SK-N-SH treated with all-trans-retinoic acid at 6 μM for 48 hours (cell line): ENCODE measurements around the gene CCDC73.

Source experiments
- ATAC-seq: fragments of 200-7000 bp; cut with Tn5 transposase; 3 replicates; pipeline ENCODE4 v1.9.1; 2020; ENCODE audit warnings: mild to moderate bottlenecking, moderate library complexity
- ARNTL ChIP-seq: fragments of 450-650 bp; formaldehyde crosslinking; IDR thresholded peaks from 2 replicates; pipeline ENCODE4 v1.5.0; 2020; ENCODE audit warnings: low read depth, mild to moderate bottlenecking, moderate library complexity, borderline replicate concordance
- BACH2 ChIP-seq: fragments of 250-450 bp; sonication (Bioruptor Pico); IDR thresholded peaks from 2 replicates; pipeline ENCODE4 v1.9.0; 2021; ENCODE audit warnings: mild to moderate bottlenecking, borderline replicate concordance
- CSDC2 ChIP-seq: fragments of 250-450 bp; sonication (Bioruptor Pico); IDR thresholded peaks from 2 replicates; pipeline ENCODE4 v1.5.0; 2020; ENCODE audit warnings: mild to moderate bottlenecking, moderate library complexity
- ESRRG ChIP-seq: fragments of 250-450 bp; sonication (Bioruptor Pico); IDR thresholded peaks from 2 replicates; pipeline ENCODE4 v1.6.1; 2021; ENCODE audit warnings: mild to moderate bottlenecking
- GLIS3 ChIP-seq: fragments of 250-450 bp; sonication (Bioruptor Pico); IDR thresholded peaks from 2 replicates; pipeline ENCODE4 v1.5.0; 2020; ENCODE audit warnings: mild to moderate bottlenecking, moderate library complexity
- ISL1 ChIP-seq: fragments of 250-450 bp; sonication (Bioruptor Pico); IDR thresholded peaks from 2 replicates; pipeline ENCODE4 v2.1.2; 2022; ENCODE audit warnings: mild to moderate bottlenecking, moderate library complexity
- OSR1 ChIP-seq: fragments of 250-450 bp; sonication (Bioruptor Pico); IDR thresholded peaks from 2 replicates; pipeline ENCODE4 v1.8.0; 2022; ENCODE audit warnings: moderate library complexity, mild to moderate bottlenecking, inconsistent platforms
- RARB ChIP-seq: fragments of 250-450 bp; sonication (Bioruptor Pico); IDR thresholded peaks from 2 replicates; pipeline ENCODE4 v1.8.0; 2021; ENCODE audit warnings: mild to moderate bottlenecking, moderate library complexity
- ZC3H10 ChIP-seq: fragments of 250-450 bp; sonication (Bioruptor Pico); IDR thresholded peaks from 2 replicates; pipeline ENCODE4 v1.5.1; 2021; ENCODE audit warnings: mild to moderate bottlenecking, moderate library complexity
- ZFP3 ChIP-seq: fragments of 250-450 bp; sonication (Bioruptor Pico); IDR thresholded peaks from 2 replicates; pipeline ENCODE4 v1.5.0; 2020; ENCODE audit warnings: mild to moderate bottlenecking, moderate library complexity
- ZFP30 ChIP-seq: fragments of 450-650 bp; formaldehyde crosslinking; IDR thresholded peaks from 2 replicates; pipeline ENCODE4 v1.5.0; 2022; ENCODE audit warnings: mild to moderate bottlenecking, moderate library complexity
- ZNF8 ChIP-seq: fragments of 450-650 bp; formaldehyde crosslinking; IDR thresholded peaks from 2 replicates; pipeline ENCODE4 v1.5.0; 2020; ENCODE audit warnings: mild to moderate bottlenecking, moderate library complexity
- TF ChIP-seq, protein P1 (sequence below): fragments of 250-450 bp; sonication (Bioruptor Pico); IDR thresholded peaks from 2 replicates; pipeline ENCODE4 v1.5.1; 2021; ENCODE audit warnings: mild to moderate bottlenecking, moderate library complexity
- TF ChIP-seq, protein P2 (sequence below): fragments of 250-450 bp; sonication (Bioruptor Pico); IDR thresholded peaks from 2 replicates; pipeline ENCODE4 v1.8.0; 2021; ENCODE audit warnings: low read depth, mild to moderate bottlenecking, moderate library complexity, borderline replicate concordance
- TF ChIP-seq, protein P3 (sequence below): fragments of 250-450 bp; sonication (Bioruptor Pico); IDR thresholded peaks from 2 replicates; pipeline ENCODE4 v1.5.1; 2020; ENCODE audit warnings: low read depth, mild to moderate bottlenecking, moderate library complexity
- TF ChIP-seq, protein P4 (sequence below): fragments of 250-450 bp; sonication (Bioruptor Pico); IDR thresholded peaks from 2 replicates; pipeline ENCODE4 v1.5.0; 2020; ENCODE audit warnings: mild to moderate bottlenecking, moderate library complexity

The CCDC73 gene

DNA sequence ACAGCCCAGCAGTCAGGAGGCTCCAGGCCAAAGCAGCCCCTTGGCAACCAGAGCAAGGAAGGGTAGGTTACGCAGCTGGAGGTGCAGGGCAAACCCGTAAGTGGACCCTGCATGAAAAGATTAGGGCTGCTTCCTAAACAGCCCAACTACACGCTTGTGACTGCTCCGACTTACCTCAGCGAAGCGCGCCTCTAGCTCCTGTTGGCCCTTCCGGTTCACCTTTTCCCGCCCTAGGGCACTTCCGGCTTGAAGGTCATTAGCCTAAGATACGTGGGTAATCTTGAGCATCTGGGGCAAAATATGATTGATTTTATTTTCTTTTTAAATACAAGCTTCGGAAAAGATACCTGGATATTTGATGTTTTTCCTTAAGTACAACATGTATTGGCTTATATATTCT, at the start of gene CCDC73:
Gene CCDC73 (minus strand): TSS at position 224 of the 400 bp plus-strand sequence. CDS start 34,419 bp downstream, outside the sequence.
- TF ChIP-seq GLIS3 (CRISPR knock-in tag) (no peak), ZFP3 (CRISPR knock-in tag) (no peak), ZNF8 (CRISPR knock-in tag) (no peak), ARNTL (no peak), OSR1 (no peak), ZC3H10 (CRISPR knock-in tag) (no peak), CSDC2 (no peak)
- TF ChIP-seq, protein P1, sequence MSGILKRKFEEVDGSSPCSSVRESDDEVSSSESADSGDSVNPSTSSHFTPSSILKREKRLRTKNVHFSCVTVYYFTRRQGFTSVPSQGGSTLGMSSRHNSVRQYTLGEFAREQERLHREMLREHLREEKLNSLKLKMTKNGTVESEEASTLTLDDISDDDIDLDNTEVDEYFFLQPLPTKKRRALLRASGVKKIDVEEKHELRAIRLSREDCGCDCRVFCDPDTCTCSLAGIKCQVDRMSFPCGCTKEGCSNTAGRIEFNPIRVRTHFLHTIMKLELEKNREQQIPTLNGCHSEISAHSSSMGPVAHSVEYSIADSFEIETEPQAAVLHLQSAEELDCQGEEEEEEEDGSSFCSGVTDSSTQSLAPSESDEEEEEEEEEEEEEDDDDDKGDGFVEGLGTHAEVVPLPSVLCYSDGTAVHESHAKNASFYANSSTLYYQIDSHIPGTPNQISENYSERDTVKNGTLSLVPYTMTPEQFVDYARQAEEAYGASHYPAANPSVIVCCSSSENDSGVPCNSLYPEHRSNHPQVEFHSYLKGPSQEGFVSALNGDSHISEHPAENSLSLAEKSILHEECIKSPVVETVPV (CRISPR knock-in tag) = no peak
- TF ChIP-seq, protein P2, sequence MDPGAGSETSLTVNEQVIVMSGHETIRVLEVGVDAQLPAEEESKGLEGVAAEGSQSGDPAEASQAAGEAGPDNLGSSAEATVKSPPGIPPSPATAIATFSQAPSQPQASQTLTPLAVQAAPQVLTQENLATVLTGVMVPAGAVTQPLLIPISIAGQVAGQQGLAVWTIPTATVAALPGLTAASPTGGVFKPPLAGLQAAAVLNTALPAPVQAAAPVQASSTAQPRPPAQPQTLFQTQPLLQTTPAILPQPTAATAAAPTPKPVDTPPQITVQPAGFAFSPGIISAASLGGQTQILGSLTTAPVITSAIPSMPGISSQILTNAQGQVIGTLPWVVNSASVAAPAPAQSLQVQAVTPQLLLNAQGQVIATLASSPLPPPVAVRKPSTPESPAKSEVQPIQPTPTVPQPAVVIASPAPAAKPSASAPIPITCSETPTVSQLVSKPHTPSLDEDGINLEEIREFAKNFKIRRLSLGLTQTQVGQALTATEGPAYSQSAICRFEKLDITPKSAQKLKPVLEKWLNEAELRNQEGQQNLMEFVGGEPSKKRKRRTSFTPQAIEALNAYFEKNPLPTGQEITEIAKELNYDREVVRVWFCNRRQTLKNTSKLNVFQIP (CRISPR knock-in tag) = no peak
- no peak for ATAC-seq

DNA sequence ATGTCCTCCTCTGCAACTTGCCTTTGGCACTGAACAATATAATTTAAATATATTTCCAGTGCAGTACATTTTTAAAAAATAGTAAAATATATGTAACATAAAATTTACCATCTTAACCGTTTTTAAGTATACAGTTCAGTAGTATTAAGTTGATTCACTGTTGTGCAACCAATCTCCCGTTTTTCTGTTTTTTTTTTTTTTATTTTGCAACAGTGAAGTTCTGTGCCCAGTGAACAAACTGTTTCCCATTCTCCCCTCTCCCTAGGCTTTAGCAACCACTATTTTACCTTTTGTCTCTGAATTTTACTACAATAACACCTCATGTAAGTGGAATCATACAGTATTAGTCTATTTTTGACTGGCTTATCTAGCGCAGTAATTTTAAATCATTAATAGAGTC, 49.1 kb upstream of the CCDC73 start:
- no peak for ATAC-seq
- TF ChIP-seq OSR1 (no peak), ESRRG (CRISPR knock-in tag) (no peak), ISL1 (CRISPR knock-in tag) (no peak), ZFP30 (CRISPR knock-in tag) (no peak), CSDC2 (no peak), RARB (no peak)
- TF ChIP-seq, protein P3, sequence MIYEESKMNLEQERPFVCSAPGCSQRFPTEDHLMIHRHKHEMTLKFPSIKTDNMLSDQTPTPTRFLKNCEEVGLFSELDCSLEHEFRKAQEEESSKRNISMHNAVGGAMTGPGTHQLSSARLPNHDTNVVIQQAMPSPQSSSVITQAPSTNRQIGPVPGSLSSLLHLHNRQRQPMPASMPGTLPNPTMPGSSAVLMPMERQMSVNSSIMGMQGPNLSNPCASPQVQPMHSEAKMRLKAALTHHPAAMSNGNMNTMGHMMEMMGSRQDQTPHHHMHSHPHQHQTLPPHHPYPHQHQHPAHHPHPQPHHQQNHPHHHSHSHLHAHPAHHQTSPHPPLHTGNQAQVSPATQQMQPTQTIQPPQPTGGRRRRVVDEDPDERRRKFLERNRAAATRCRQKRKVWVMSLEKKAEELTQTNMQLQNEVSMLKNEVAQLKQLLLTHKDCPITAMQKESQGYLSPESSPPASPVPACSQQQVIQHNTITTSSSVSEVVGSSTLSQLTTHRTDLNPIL = no peak
- TF ChIP-seq, protein P4, sequence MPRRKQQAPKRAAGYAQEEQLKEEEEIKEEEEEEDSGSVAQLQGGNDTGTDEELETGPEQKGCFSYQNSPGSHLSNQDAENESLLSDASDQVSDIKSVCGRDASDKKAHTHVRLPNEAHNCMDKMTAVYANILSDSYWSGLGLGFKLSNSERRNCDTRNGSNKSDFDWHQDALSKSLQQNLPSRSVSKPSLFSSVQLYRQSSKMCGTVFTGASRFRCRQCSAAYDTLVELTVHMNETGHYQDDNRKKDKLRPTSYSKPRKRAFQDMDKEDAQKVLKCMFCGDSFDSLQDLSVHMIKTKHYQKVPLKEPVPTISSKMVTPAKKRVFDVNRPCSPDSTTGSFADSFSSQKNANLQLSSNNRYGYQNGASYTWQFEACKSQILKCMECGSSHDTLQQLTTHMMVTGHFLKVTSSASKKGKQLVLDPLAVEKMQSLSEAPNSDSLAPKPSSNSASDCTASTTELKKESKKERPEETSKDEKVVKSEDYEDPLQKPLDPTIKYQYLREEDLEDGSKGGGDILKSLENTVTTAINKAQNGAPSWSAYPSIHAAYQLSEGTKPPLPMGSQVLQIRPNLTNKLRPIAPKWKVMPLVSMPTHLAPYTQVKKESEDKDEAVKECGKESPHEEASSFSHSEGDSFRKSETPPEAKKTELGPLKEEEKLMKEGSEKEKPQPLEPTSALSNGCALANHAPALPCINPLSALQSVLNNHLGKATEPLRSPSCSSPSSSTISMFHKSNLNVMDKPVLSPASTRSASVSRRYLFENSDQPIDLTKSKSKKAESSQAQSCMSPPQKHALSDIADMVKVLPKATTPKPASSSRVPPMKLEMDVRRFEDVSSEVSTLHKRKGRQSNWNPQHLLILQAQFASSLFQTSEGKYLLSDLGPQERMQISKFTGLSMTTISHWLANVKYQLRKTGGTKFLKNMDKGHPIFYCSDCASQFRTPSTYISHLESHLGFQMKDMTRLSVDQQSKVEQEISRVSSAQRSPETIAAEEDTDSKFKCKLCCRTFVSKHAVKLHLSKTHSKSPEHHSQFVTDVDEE (CRISPR knock-in tag) = no peak

DNA sequence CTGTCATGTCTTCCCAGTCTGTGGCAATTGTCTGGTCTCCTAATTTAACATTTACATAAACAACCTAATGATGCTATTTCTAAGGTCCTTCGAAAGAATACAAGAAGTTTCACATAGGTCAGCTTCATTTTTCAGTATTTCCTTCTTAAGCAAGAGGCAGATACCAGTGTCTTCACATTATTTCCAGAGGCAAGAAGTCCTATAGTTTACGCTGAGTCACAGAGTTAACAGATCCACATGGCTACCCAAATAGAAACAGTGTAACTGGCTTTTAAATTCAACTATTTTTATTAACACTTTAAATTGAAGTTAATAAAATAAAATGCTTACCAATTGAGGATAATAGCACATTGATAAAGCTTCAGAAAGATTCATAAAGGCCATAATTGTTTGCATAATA, 46.1 kb upstream of the CCDC73 start:
- TF ChIP-seq ISL1 (CRISPR knock-in tag) (no peak), ZNF8 (CRISPR knock-in tag) (no peak), BACH2 (no peak)
- TF ChIP-seq, protein P2 (CRISPR knock-in tag) = no peak
- no peak for ATAC-seq

DNA sequence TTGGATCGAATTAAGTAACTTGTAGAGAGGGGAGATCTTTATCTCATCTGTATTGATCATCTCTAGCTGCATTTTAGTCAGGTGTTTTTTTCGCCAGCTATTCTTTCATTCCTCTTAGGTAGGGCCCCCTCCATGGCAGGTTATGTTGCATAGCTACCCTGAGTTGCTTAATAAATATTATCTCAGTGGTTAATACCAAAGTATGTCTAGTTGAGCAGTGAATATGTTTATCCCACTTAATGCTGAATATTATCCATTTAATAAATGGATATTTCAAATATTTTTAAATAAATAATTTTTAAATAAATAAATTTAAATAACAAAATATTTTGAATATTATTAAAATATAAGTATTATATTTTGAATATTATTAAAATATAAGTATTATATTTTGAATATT, 44.8 kb upstream of the CCDC73 start:
- ATAC-seq = no peak
- TF ChIP-seq ESRRG (CRISPR knock-in tag) = no peak
- TF ChIP-seq, protein P1 (CRISPR knock-in tag) = no peak
